Heart left ventricle (tissue), 16 donors: Measurements from ENCODE around the gene SVBP. TPM values are rescaled to one million over a fixed set of nuclear protein-coding genes. Genes with fewer than 3 reads are reported as not detected.
"Not testable (repeated sequence)": the region's sequence is repeated elsewhere in the genome, so short reads cannot be mapped to it uniquely, and the experiment has no call there.

ENCODE experiments used
- ATAC-seq, 4 donors: fragments of 200-7000 bp; cut with Tn5 transposase; one replicate each; pipeline ENCODE4 v1.9.1; 2020 to 2022; ENCODE audit warnings: moderate library complexity in 4 of 4, mild to moderate bottlenecking in 3 of 4, moderate number of reproducible peaks in 1 of 4
- DNase-seq, 5 donors: peaks; one replicate each; pipeline ENCODE4 v3.0.0-alpha.2; 2020
- H3K27ac ChIP-seq, 12 donors: fragments of 200-600 bp; sonication (generic) in 4 of 12; one replicate each; pipeline versions ENCODE4 v1.5.0 to v1.8.0; 2016 to 2022; ENCODE audit warnings: mild to moderate bottlenecking in 2 of 12
- H3K27me3 ChIP-seq, 9 donors: fragments of 200-600 bp; sonication (generic) in 2 of 9; one replicate each; pipeline versions ENCODE4 v1.5.1 to v1.8.0; 2016 to 2022; ENCODE audit warnings: mild to moderate bottlenecking in 3 of 9
- H3K36me3 ChIP-seq, 9 donors: fragments of 200-600 bp; sonication (generic) in 2 of 9; one replicate each; pipeline versions ENCODE4 v1.5.0 to v1.8.0; 2018 to 2022; ENCODE audit warnings: mild to moderate bottlenecking in 2 of 9
- H3K4me1 ChIP-seq, 12 donors: fragments of 200-600 bp; sonication (generic) in 4 of 12; one replicate each; pipeline versions ENCODE4 v1.5.0 to v1.8.0; 2016 to 2022; ENCODE audit warnings: mild to moderate bottlenecking in 3 of 12
- H3K4me3 ChIP-seq, 12 donors: fragments of 200-600 bp; sonication (generic) in 4 of 12; one replicate each; pipeline versions ENCODE4 v1.5.0 to v1.8.0; 2017 to 2022; ENCODE audit warnings: mild to moderate bottlenecking in 9 of 12, moderate library complexity in 4 of 12
- H3K9me3 ChIP-seq, 12 donors: fragments of 200-600 bp; sonication (generic) in 4 of 12; one replicate each; pipeline versions ENCODE4 v1.5.0 to v1.8.0; 2016 to 2022; ENCODE audit warnings: mild to moderate bottlenecking in 1 of 12
- CTCF ChIP-seq, 12 donors: fragments of 200-600 bp; sonication (generic) in 4 of 12; IDR thresholded peaks; one replicate each; pipeline versions ENCODE4 v1.5.0 to v1.8.0; 2018 to 2022; ENCODE audit warnings: antibody characterized with exemption in 12 of 12, mild to moderate bottlenecking in 5 of 12
- POLR2A ChIP-seq, 2 donors: fragments of 450-650 bp; IDR thresholded peaks; one replicate each; pipeline ENCODE4 v1.6.1; 2017; ENCODE audit warnings: antibody characterized with exemption in 2 of 2, mild to moderate bottlenecking in 2 of 2, moderate library complexity in 2 of 2
- WGBS, 4 donors: extraction: QIAGEN DNeasy Blood & Tissue Kit in 2 of 4; methylation state at CpG; one replicate each; pipeline versions ENCODE4 v1.1.5 to v1.1.7; 2013 to 2018; 5-methylcytosine and 5-hydroxymethylcytosine counted together
- intact Hi-C, 10 donors: fragments of 100-400 bp; cut with DNase I; formaldehyde crosslinking; loops; one replicate each; pipeline versions ENCODE4 v1.11.1 to v1.14.2; 2022
- polyA plus RNA-seq, 2 donors: library from polyadenylated mRNA; stranded (reverse); fragments of 200-250 nt; gene quantifications; one replicate each; pipeline ENCODE4 v1.2.3, GENCODE V29; 2013
- total RNA-seq, 9 donors: library from RNA; depleted of rRNA in 2 of 9; stranded (reverse); fragments of >200 nt in 2 of 9; fragmentation: NEBNext Ultra II Directional in 3 of 9; extraction: Animal tissue kit (Norgen Biotek cat#: 25700) in 3 of 9; gene quantifications; one replicate each; pipeline versions ENCODE4 v1.1.0 to v1.2.4, GENCODE V29; 2016 to 2023
- donor health status: ischemic (EF 13 %, LVEDD 7.1; RV severe dilation, severe dysfunction).
- donor health status: healthy with polysubstance abuse.
- donor health status: DM: no; HTN: yes; CAD: no.
- donor health status: DM: no; HTN: no; CAD: no.
- donor health status: ischemic (EF 25% LVEDD 6.9; RV normal size, moderate dysfunction).
- donor health status: ischemic (EF 25% LVEDD 5.7; RV mildly dilated, moderate dysfunction).
- donor health status: healthy.
- donor health status: DM: yes; HTN: yes; CAD: no.
- donor health status: ischemic (EF 35%, LVEDD 5.7; RV mildly dilated, moderate dysfunction).
- donor health status: nonischemic (EF 11% LVEDD 7.7; RV severe dilation, severe dysfunction).
- donor health status: DM: yes; HTN: yes; CAD: no.
- donor health status: PGD.
- donor health status: ischemic (EF 29% LVEDD 5.4; RV normal size, mild dysfunction).
- donor health status: nonischemic (EF 23%, LVEDD 6.1; RV moderate dilation, normal function).

SVBP gene
- total and polyA plus RNA-seq, 11 donors: 11.5 to 33.5 (median 16.5) TPM

GRCh38 chr1:42820813-42821212 is 3.6 kb upstream of the SVBP start:
- DNase-seq: no peak
- H3K27ac ChIP-seq: no peak overlapping the region
- no peak overlapping the region for H3K4me3 ChIP-seq
- no peaks in the 10 kb centered on the region for H3K36me3 ChIP-seq
- H3K9me3 ChIP-seq: no peaks in the 10 kb centered on the region
- no peak for ATAC-seq
- H3K4me1 ChIP-seq: peaks cover 0 to 33% (median 15%) of the 10 kb centered on the region in 12 donors
- no peaks in the 10 kb centered on the region for H3K27me3 ChIP-seq
- WGBS, 4 donors: 67 to 73% (median 69%) methylated on average over 1 of the region's 1 CpG
- TF ChIP-seq POLR2A (IDR thresholded peaks at IDR 0.05): no peak
- TF ChIP-seq CTCF (IDR thresholded peaks at IDR 0.05): no peak
- intact Hi-C loops: loop anchor here in 1 of 10 donors (5.0 kb wide), 1 partner anchor 54 kb away; the partner anchor contains the start of genes C1orf50 and P3H1

GRCh38 chr1:42817976-42818375 is 779 bp upstream of the SVBP start:
- H3K27me3 ChIP-seq: no peaks in the 10 kb centered on the region
- peak overlapping the region in 8 of 12 donors; percentile 70 to 92 (median 82) for H3K4me3 ChIP-seq
- peak overlapping the region in 2 of 12 donors; percentile 98 to 99 for H3K27ac ChIP-seq
- H3K9me3 ChIP-seq: no peaks in the 10 kb centered on the region
- no peak for DNase-seq
- H3K36me3 ChIP-seq: peaks cover 0 to 13% (median 0%) of the 10 kb centered on the region in 9 donors
- WGBS, 4 donors: 94 to 100% (median 96%) methylated on average over 3 of the region's 3 CpGs
- peaks cover 0 to 36% (median 17%) of the 10 kb centered on the region in 12 donors for H3K4me1 ChIP-seq
- TF ChIP-seq CTCF (IDR thresholded peaks at IDR 0.05): no peak
- no peak for TF ChIP-seq POLR2A (IDR thresholded peaks at IDR 0.05)
- intact Hi-C loops: loop anchor here in 3 of 10 donors (1.0 to 5.0 kb wide), 4 partner anchors 28 to 51 kb away; partner anchors contain the start of genes C1orf50 (in 2 of the 3), P3H1 (in 2 of the 3) and ZNF691 (in 2 of the 3)
- no peak for ATAC-seq

GRCh38 chr1:42817440-42817767 is 207 bp upstream of the SVBP start:
- Histone ChIP-seq H3K9me3 (no peaks in the 10 kb centered on the region), H3K36me3 (peaks cover 0 to 19% (median 0%) of the 10 kb centered on the region in 9 donors), H3K27ac (peak overlapping the region in 10 of 12 donors; percentile 94 to 99 (median 98)), H3K4me3 (peak overlapping the region; percentile 44 to 92 (median 78)), H3K4me1 (peaks cover 0 to 31% (median 17%) of the 10 kb centered on the region in 12 donors), H3K27me3 (no peaks in the 10 kb centered on the region)
- ATAC-seq (no peak), DNase-seq (no peak)
- intact Hi-C loops: loop anchor here in 3 of 10 donors (1.0 to 5.0 kb wide), 4 partner anchors 29 to 50 kb away; partner anchors contain the start of genes C1orf50 (in 2 of the 3), P3H1 (in 2 of the 3) and ZNF691 (in 2 of the 3)
- WGBS, 4 donors: 0 to 1% (median 1%) methylated on average over 13 of the region's 13 CpGs
- TF ChIP-seq POLR2A (IDR thresholded peaks at IDR 0.05) (no peak), CTCF (IDR thresholded peaks at IDR 0.05) (no peak)

- H3K36me3 ChIP-seq: peaks cover 0 to 20% (median 5%) of the 10 kb centered on the region in 9 donors
- no peak for TF ChIP-seq CTCF (IDR thresholded peaks at IDR 0.05)
- TF ChIP-seq POLR2A (IDR thresholded peaks at IDR 0.05): no peak
- ATAC-seq (peak in 1 of 4 donors; percentile 3), DNase-seq (no peak)
- peaks cover 0 to 27% (median 17%) of the 10 kb centered on the region in 12 donors for H3K4me1 ChIP-seq
- 24 to 44% (median 36%) methylated on average over 7 of the region's 7 CpGs for WGBS, 4 donors
- peak overlapping the region; percentile 93 to 100 (median 98) for H3K27ac ChIP-seq
- peak overlapping the region; percentile 44 to 92 (median 78) for H3K4me3 ChIP-seq
- intact Hi-C loops: loop anchor here in 2 of 10 donors (2.0 to 5.0 kb wide), 2 partner anchors 31 to 49 kb away; partner anchors contain the start of genes C1orf50 (in 1 of the 2), P3H1 (in 1 of the 2) and ZNF691 (in 1 of the 2)
- no peaks in the 10 kb centered on the region for H3K9me3 ChIP-seq
- no peaks in the 10 kb centered on the region for H3K27me3 ChIP-seq
These were observed 1.1 kb downstream of the SVBP start for GRCh38 chr1:42815941-42816584.

GRCh38 chr1:42814815-42815214 is 2.4 kb downstream of the SVBP start:
- WGBS, 4 donors: 89 to 100% (median 93%) methylated on average over 3 of the region's 3 CpGs
- intact Hi-C loops: loop anchor here in 1 of 10 donors (5.0 kb wide), 1 partner anchor 48 kb away; the partner anchor contains the start of genes C1orf50 and P3H1

More at GRCh38 chr1:42814815-42815214, 2.4 kb downstream of the SVBP start:
- H3K27me3 ChIP-seq, ATAC-seq, DNase-seq, H3K4me3 ChIP-seq, H3K9me3 ChIP-seq, H3K27ac ChIP-seq: not testable (repeated sequence)
- Histone ChIP-seq H3K4me1 (peaks cover 0 to 27% (median 17%) of the 10 kb centered on the region in 12 donors), H3K36me3 (peaks cover 0 to 24% (median 6%) of the 10 kb centered on the region in 9 donors)
